ENCODE data around the gene RTN1.

The RTN1 gene

GRCh38 chr14:59761851-59762250 lies 108.7 kb downstream of the RTN1 start:
- Histone ChIP-seq H3K27ac (ENCODE audit: low read depth, low read length) (no peak overlapping the region), H3K79me2 (ENCODE audit: control insufficient read depth, insufficient read depth, low read length, unreplicated experiment) (no peaks in the 10 kb centered on the region), H3K36me3 (ENCODE audit: insufficient read depth, low read length) (no peaks in the 10 kb centered on the region), H3K4me3 (ENCODE audit: low read depth, low read length) (no peak overlapping the region), H3K27me3 (ENCODE audit: insufficient read depth, low read length) (peaks cover 10% of the 10 kb centered on the region; the same call in 1 of the 2 replicates), H2AFZ (ENCODE audit: low read length, unreplicated experiment) (no peak overlapping the region), H3K4me1 (ENCODE audit: control insufficient read depth, insufficient read depth, low read length, unreplicated experiment) (no peaks in the 10 kb centered on the region)

DNA sequence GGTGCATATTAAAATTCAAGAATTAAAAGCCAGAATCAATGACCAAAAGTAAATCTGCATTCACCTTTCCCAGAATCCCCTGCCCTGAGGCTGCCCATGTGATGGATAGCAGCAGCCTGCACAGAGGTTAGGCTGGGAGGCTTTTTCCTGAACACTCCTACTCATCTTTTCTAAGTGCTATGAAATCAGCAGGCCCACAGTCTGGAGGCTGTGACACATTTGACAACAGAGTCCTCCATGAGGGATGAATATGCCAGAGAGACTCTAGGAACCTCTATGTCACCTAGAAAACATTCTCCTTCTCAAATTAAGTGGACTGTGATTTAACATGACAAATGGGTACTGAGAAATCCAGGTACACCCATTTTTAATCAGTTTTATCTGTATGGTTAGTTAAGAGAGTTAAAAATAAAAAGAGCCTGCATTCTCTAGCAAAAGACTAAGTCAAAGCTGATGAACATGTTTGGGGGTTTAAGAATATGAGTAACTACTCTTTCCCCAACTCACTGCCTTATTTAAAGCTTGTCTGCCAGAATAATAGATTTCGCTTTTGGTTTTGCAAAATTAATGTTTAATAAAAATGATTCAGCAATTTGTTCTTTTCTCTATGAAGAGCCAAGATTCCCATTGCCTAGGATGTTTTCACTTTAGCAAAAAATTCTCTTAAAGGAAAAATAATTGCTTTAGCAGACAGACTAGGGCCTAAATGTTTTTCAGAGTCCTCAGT lies 115.0 kb downstream of the RTN1 start:
- no peak overlapping the region for H2AFZ ChIP-seq (ENCODE audit: low read length, unreplicated experiment)
- H3K27ac ChIP-seq (ENCODE audit: low read depth, low read length): no peak overlapping the region
- H3K4me3 ChIP-seq (ENCODE audit: low read depth, low read length): no peak overlapping the region
- peaks cover 5% of the 10 kb centered on the region; the same call in 1 of the 2 replicates for H3K27me3 ChIP-seq (ENCODE audit: insufficient read depth, low read length)
- H3K36me3 ChIP-seq (ENCODE audit: insufficient read depth, low read length): no peaks in the 10 kb centered on the region
- H3K79me2 ChIP-seq (ENCODE audit: control insufficient read depth, insufficient read depth, low read length, unreplicated experiment): no peaks in the 10 kb centered on the region
- H3K4me1 ChIP-seq (ENCODE audit: control insufficient read depth, insufficient read depth, low read length, unreplicated experiment): no peaks in the 10 kb centered on the region

- Histone ChIP-seq H3K27ac (ENCODE audit: low read depth, low read length) (no peak overlapping the region), H3K27me3 (ENCODE audit: insufficient read depth, low read length) (no peaks in the 10 kb centered on the region; the same call in 1 of the 2 replicates), H2AFZ (ENCODE audit: low read length, unreplicated experiment) (no peak overlapping the region), H3K36me3 (ENCODE audit: insufficient read depth, low read length) (no peaks in the 10 kb centered on the region), H3K4me1 (ENCODE audit: control insufficient read depth, insufficient read depth, low read length, unreplicated experiment) (no peaks in the 10 kb centered on the region), H3K4me3 (ENCODE audit: low read depth, low read length) (no peak overlapping the region), H3K79me2 (ENCODE audit: control insufficient read depth, insufficient read depth, low read length, unreplicated experiment) (no peaks in the 10 kb centered on the region)
Measured at GRCh38 chr14:59754256-59754655, 116.3 kb downstream of the RTN1 start.

- H3K79me2 ChIP-seq (ENCODE audit: control insufficient read depth, insufficient read depth, low read length, unreplicated experiment): no peaks in the 10 kb centered on the region
- H3K4me3 ChIP-seq (ENCODE audit: low read depth, low read length): no peak overlapping the region
- no peaks in the 10 kb centered on the region for H3K36me3 ChIP-seq (ENCODE audit: insufficient read depth, low read length)
- no peak overlapping the region for H3K27ac ChIP-seq (ENCODE audit: low read depth, low read length)
- H3K4me1 ChIP-seq (ENCODE audit: control insufficient read depth, insufficient read depth, low read length, unreplicated experiment): no peaks in the 10 kb centered on the region
- no peaks in the 10 kb centered on the region; the same call in 1 of the 2 replicates for H3K27me3 ChIP-seq (ENCODE audit: insufficient read depth, low read length)
- no peak overlapping the region for H2AFZ ChIP-seq (ENCODE audit: low read length, unreplicated experiment)
Measured at GRCh38 chr14:59753512-59753911, 117.1 kb downstream of the RTN1 start.

DNA sequence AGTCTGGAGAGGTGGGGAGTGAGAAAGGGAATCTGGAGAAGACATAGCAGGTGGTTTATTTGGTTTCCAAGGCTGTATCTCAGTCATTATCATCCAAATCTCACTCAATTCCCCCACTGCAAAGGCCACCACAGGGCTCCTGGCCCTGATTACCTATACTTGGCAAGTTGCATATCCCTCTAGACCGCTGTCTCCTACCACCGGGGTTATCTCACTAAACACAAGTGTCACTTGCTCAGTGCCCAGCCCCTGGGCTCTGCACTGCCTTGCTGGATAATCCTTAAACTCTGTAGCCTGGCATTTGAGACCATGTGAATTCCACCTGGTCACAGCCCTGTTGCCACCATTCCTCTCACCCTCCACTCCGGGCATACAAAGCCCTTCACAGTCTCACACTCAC lies 119.0 kb downstream of the RTN1 start:
- H3K4me1 ChIP-seq (ENCODE audit: control insufficient read depth, insufficient read depth, low read length, unreplicated experiment): no peaks in the 10 kb centered on the region
- no peaks in the 10 kb centered on the region for H3K79me2 ChIP-seq (ENCODE audit: control insufficient read depth, insufficient read depth, low read length, unreplicated experiment)
- H3K27ac ChIP-seq (ENCODE audit: low read depth, low read length): no peak overlapping the region
- H3K36me3 ChIP-seq (ENCODE audit: insufficient read depth, low read length): no peaks in the 10 kb centered on the region
- H3K4me3 ChIP-seq (ENCODE audit: low read depth, low read length): no peak overlapping the region
- H2AFZ ChIP-seq (ENCODE audit: low read length, unreplicated experiment): no peak overlapping the region
- no peaks in the 10 kb centered on the region; the same call in none of the 2 replicates for H3K27me3 ChIP-seq (ENCODE audit: insufficient read depth, low read length)

GRCh38 chr14:59739794-59740193 lies 130.8 kb downstream of the RTN1 start:
- no peaks in the 10 kb centered on the region for H3K4me1 ChIP-seq (ENCODE audit: control insufficient read depth, insufficient read depth, low read length, unreplicated experiment)
- H3K27ac ChIP-seq (ENCODE audit: low read depth, low read length): no peak overlapping the region
- H3K4me3 ChIP-seq (ENCODE audit: low read depth, low read length): no peak overlapping the region
- peaks cover 24% of the 10 kb centered on the region for H3K27me3 ChIP-seq (ENCODE audit: insufficient read depth, low read length)
- no peaks in the 10 kb centered on the region for H3K79me2 ChIP-seq (ENCODE audit: control insufficient read depth, insufficient read depth, low read length, unreplicated experiment)
- H2AFZ ChIP-seq (ENCODE audit: low read length, unreplicated experiment): no peak overlapping the region
- no peaks in the 10 kb centered on the region for H3K36me3 ChIP-seq (ENCODE audit: insufficient read depth, low read length)

DNA sequence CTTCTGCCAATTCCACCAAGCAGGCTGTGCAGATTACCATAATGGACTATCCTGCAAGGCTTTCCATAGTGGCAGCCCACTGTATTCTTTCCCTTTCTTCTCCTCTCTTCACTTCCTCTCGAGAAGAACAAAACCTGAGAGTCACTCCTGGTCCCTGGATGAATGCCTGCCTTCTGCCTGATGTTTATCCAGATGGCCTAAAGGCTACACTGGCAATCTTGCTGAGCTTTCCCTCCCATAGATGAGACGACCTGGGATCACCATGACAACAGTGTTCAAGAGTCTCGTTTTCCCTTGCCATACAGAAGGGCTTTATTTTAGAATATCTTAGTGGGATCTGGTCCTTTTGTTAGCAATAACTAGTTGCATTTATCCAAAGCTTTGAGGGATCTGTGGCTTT lies 142.3 kb downstream of the RTN1 start:
- Histone ChIP-seq H3K4me3 (ENCODE audit: low read depth, low read length) (no peak overlapping the region), H3K27me3 (ENCODE audit: insufficient read depth, low read length) (peaks cover 7% of the 10 kb centered on the region; the same call in 1 of the 2 replicates), H3K79me2 (ENCODE audit: control insufficient read depth, insufficient read depth, low read length, unreplicated experiment) (no peaks in the 10 kb centered on the region), H3K36me3 (ENCODE audit: insufficient read depth, low read length) (no peaks in the 10 kb centered on the region), H3K27ac (ENCODE audit: low read depth, low read length) (no peak overlapping the region), H3K4me1 (ENCODE audit: control insufficient read depth, insufficient read depth, low read length, unreplicated experiment) (no peaks in the 10 kb centered on the region), H2AFZ (ENCODE audit: low read length, unreplicated experiment) (no peak overlapping the region)

- Histone ChIP-seq H2AFZ (ENCODE audit: low read length, unreplicated experiment) (no peak overlapping the region), H3K4me1 (ENCODE audit: control insufficient read depth, insufficient read depth, low read length, unreplicated experiment) (no peaks in the 10 kb centered on the region), H3K27me3 (ENCODE audit: insufficient read depth, low read length) (peaks cover 13% of the 10 kb centered on the region)
Measured at GRCh38 chr14:59727073-59727661, 143.4 kb downstream of the RTN1 start.

GRCh38 chr14:59711080-59711479 lies 159.5 kb downstream of the RTN1 start:
- Histone ChIP-seq H3K79me2 (ENCODE audit: control insufficient read depth, insufficient read depth, low read length, unreplicated experiment) (no peaks in the 10 kb centered on the region), H3K4me1 (ENCODE audit: control insufficient read depth, insufficient read depth, low read length, unreplicated experiment) (no peaks in the 10 kb centered on the region), H3K27me3 (ENCODE audit: insufficient read depth, low read length) (peaks cover 48% of the 10 kb centered on the region), H3K4me3 (ENCODE audit: low read depth, low read length) (no peak overlapping the region), H3K36me3 (ENCODE audit: insufficient read depth, low read length) (no peaks in the 10 kb centered on the region), H3K27ac (ENCODE audit: low read depth, low read length) (no peak overlapping the region), H2AFZ (ENCODE audit: low read length, unreplicated experiment) (no peak overlapping the region)

More at GRCh38 chr14:59727073-59727661, 143.4 kb downstream of the RTN1 start:
- Histone ChIP-seq H3K27ac (ENCODE audit: low read depth, low read length) (no peak overlapping the region), H3K36me3 (ENCODE audit: insufficient read depth, low read length) (no peaks in the 10 kb centered on the region), H3K79me2 (ENCODE audit: control insufficient read depth, insufficient read depth, low read length, unreplicated experiment) (no peaks in the 10 kb centered on the region), H3K4me3 (ENCODE audit: low read depth, low read length) (no peak overlapping the region)

GRCh38 chr14:59707778-59708561 lies 162.6 kb downstream of the RTN1 start:
- Histone ChIP-seq H3K79me2 (ENCODE audit: control insufficient read depth, insufficient read depth, low read length, unreplicated experiment) (no peaks in the 10 kb centered on the region), H3K4me3 (ENCODE audit: low read depth, low read length) (no peak overlapping the region), H3K27ac (ENCODE audit: low read depth, low read length) (no peak overlapping the region), H3K27me3 (ENCODE audit: insufficient read depth, low read length) (peaks cover 49% of the 10 kb centered on the region), H3K4me1 (ENCODE audit: control insufficient read depth, insufficient read depth, low read length, unreplicated experiment) (no peaks in the 10 kb centered on the region), H2AFZ (ENCODE audit: low read length, unreplicated experiment) (no peak overlapping the region), H3K36me3 (ENCODE audit: insufficient read depth, low read length) (no peaks in the 10 kb centered on the region)
